CD8-positive, alpha-beta T cell (primary cell): ENCODE measurements around the gene MAU2. TPM values are rescaled to one million over a fixed set of nuclear protein-coding genes. Genes with fewer than 3 reads are reported as not detected.

ENCODE experiments used
- total RNA-seq, 46 experiments: library from RNA in 2 of 46; stranded (reverse) in 2 of 46; gene quantifications; one replicate each; pipeline ENCODE4 v1.2.3 and lab custom pipeline; 2021 to 2026

MAU2 gene
- total RNA-seq, 2 experiments from 2014 or later: 137 to 139 TPM

Other genes with a start within 250 kb of the MAU2 start
- gene TMEM161A, start 182.4 kb upstream of the MAU2 start, total RNA-seq: 1 to 10 TPM; 9.4 to 9.9 TPM
- 1 to 10 TPM; 1.8 to 2.0 TPM for gene MEF2B, start 150.6 kb upstream of the MAU2 start, total RNA-seq
- 10 to 100 TPM in 1 of 2 experiments, 1 to 10 TPM in 1; 6.6 to 13.6 TPM for gene BORCS8, start 128.7 kb upstream of the MAU2 start, total RNA-seq
- gene RFXANK, start 128.6 kb upstream of the MAU2 start, total RNA-seq: 10 to 100 TPM; 33.4 to 38.8 TPM
- 10 to 100 TPM in 1 of 2 experiments, 1 to 10 TPM in 1; 9.5 to 12.5 TPM for gene NR2C2AP, start 117.4 kb upstream of the MAU2 start, total RNA-seq
- gene NCAN, start 108.9 kb upstream of the MAU2 start, total RNA-seq: not detected
- gene TM6SF2, start 47.5 kb upstream of the MAU2 start, total RNA-seq: not detected
- gene SUGP1, start 320 bp upstream of the MAU2 start, total RNA-seq: 10 to 100 TPM; 60.9 to 68.2 TPM
- gene GATAD2A, start 84.8 kb downstream of the MAU2 start, total RNA-seq: 100 to 1,000 TPM; 135 to 142 TPM
- gene TSSK6, start 194.7 kb downstream of the MAU2 start, total RNA-seq: 1 to 10 TPM; 3.6 to 3.7 TPM
- gene NDUFA13, start 195.4 kb downstream of the MAU2 start, total RNA-seq: 100 to 1,000 TPM; 151 to 166 TPM
- gene YJEFN3, start 208.1 kb downstream of the MAU2 start, total RNA-seq: 1 to 10 TPM; 3.4 to 4.3 TPM
- gene CILP2, start 217.4 kb downstream of the MAU2 start, total RNA-seq: under 1 TPM; 0.71 to 0.81 TPM